HEK293 (cell line): ENCODE data around the gene INTS1.
"Not testable (repeated sequence)": the region's sequence is repeated elsewhere in the genome, so short reads cannot be mapped to it uniquely, and the experiment has no call there.

ENCODE experiments used
- CTCF ChIA-PET: fragments of 350-600 bp; formaldehyde crosslinking; extraction: SDS; loops from one replicate; lab custom pipeline; 2021; ENCODE audit warnings: antibody characterized with exemption; lab: Yijun Ruan, JAX
- POLR2A ChIA-PET: fragments of 300-600 bp; formaldehyde crosslinking; extraction: SDS; loops from one replicate; lab custom pipeline; 2020; ENCODE audit warnings: antibody characterized with exemption, inconsistent platforms; lab: Yijun Ruan, JAX
- H3K27ac ChIP-seq: fragments of 200-500 bp; sonication (Bioruptor generic); 2 replicates; pipeline ENCODE4 v1.5.1; 2014; ENCODE audit warnings: low read depth, low read length, control low read depth, inconsistent platforms; ENCODE audit errors: extremely low read depth
- H3K36me3 ChIP-seq, 2 experiments: fragments of 200-500 bp in 1 of 2; sonication (Bioruptor generic) in 1 of 2; 1 replicate in 1 of 2; 2 replicates in 1 of 2; pipeline ENCODE4 v1.5.1; 2014 to 2017; ENCODE audit warnings: inconsistent platforms in 2 of 2, low read length in 2 of 2; ENCODE audit not compliant: control insufficient read depth in 2 of 2, insufficient read depth in 1 of 2
- H3K4me1 ChIP-seq: fragments of 200-500 bp; sonication (Bioruptor generic); 2 replicates; pipeline ENCODE4 v1.5.1; 2014; ENCODE audit warnings: mild to moderate bottlenecking, low read length, inconsistent platforms; ENCODE audit not compliant: control insufficient read depth, insufficient read depth
- H3K4me3 ChIP-seq: 2 replicates; pipeline ENCODE4 v1.5.1; 2011; ENCODE audit warnings: low read depth, mild to moderate bottlenecking, control low read depth, low read length, moderate library complexity
- H3K9me3 ChIP-seq: fragments of 200-500 bp; sonication (Bioruptor generic); 2 replicates; pipeline ENCODE4 v1.5.1; 2014; ENCODE audit warnings: low read depth, low read length, inconsistent platforms; ENCODE audit not compliant: control insufficient read depth, insufficient read depth
- HIC1 ChIP-seq: fragments of 450-650 bp; formaldehyde crosslinking; IDR thresholded peaks from 2 replicates; pipeline ENCODE4 v1.5.1; 2016; ENCODE audit warnings: missing biosample characterization, missing genetic modification characterization
- KLF16 ChIP-seq: fragments of 450-650 bp; formaldehyde crosslinking; IDR thresholded peaks from 2 replicates; pipeline ENCODE4 v1.5.1; 2017; ENCODE audit warnings: missing biosample characterization, missing genetic modification characterization
- MZF1 ChIP-seq: fragments of 450-650 bp; formaldehyde crosslinking; IDR thresholded peaks from 2 replicates; pipeline ENCODE4 v1.5.1; 2017; ENCODE audit warnings: missing biosample characterization, missing genetic modification characterization, borderline replicate concordance
- PRDM4 ChIP-seq: fragments of 450-650 bp; formaldehyde crosslinking; IDR thresholded peaks from 2 replicates; pipeline ENCODE4 v1.5.1; 2017; ENCODE audit warnings: missing biosample characterization, missing genetic modification characterization
- WT1 ChIP-seq: fragments of 450-650 bp; formaldehyde crosslinking; IDR thresholded peaks from 2 replicates; pipeline ENCODE4 v1.5.1; 2016; ENCODE audit warnings: missing biosample characterization, missing genetic modification characterization
- ZFHX2 ChIP-seq: fragments of 450-650 bp; formaldehyde crosslinking; conservative IDR thresholded peaks from 2 replicates; pipeline ENCODE4 v1.5.1; 2016; ENCODE audit warnings: missing biosample characterization, missing genetic modification characterization
- ZNF140 ChIP-seq: fragments of 450-650 bp; formaldehyde crosslinking; IDR thresholded peaks from 2 replicates; pipeline ENCODE4 v1.5.1; 2016; ENCODE audit warnings: missing biosample characterization, missing genetic modification characterization
- ZNF148 ChIP-seq: fragments of 450-650 bp; formaldehyde crosslinking; IDR thresholded peaks from 2 replicates; pipeline ENCODE4 v1.5.0; 2017; ENCODE audit warnings: missing biosample characterization, missing genetic modification characterization, borderline replicate concordance
- ZNF223 ChIP-seq: fragments of 450-650 bp; formaldehyde crosslinking; IDR thresholded peaks from 2 replicates; pipeline ENCODE4 v1.5.1; 2016; ENCODE audit warnings: missing biosample characterization, missing genetic modification characterization
- ZNF416 ChIP-seq: fragments of 450-650 bp; formaldehyde crosslinking; IDR thresholded peaks from 2 replicates; pipeline ENCODE4 v1.5.1; 2016; ENCODE audit warnings: missing biosample characterization, missing genetic modification characterization
- ZNF501 ChIP-seq: fragments of 450-650 bp; formaldehyde crosslinking; IDR thresholded peaks from 2 replicates; pipeline ENCODE4 v1.5.1; 2016; ENCODE audit warnings: missing biosample characterization, missing genetic modification characterization
- ZNF561 ChIP-seq: fragments of 450-650 bp; IDR thresholded peaks from 2 replicates; pipeline ENCODE4 v1.5.1; 2018; ENCODE audit warnings: missing biosample characterization, missing genetic modification characterization, borderline replicate concordance
- ZNF610 ChIP-seq: fragments of 450-650 bp; formaldehyde crosslinking; IDR thresholded peaks from 2 replicates; pipeline ENCODE4 v1.5.1; 2016; ENCODE audit warnings: missing biosample characterization, missing genetic modification characterization, borderline replicate concordance
- ZNF626 ChIP-seq: fragments of 450-650 bp; sonication (Bioruptor Pico); formaldehyde crosslinking; IDR thresholded peaks from 2 replicates; pipeline ENCODE4 v1.5.1; 2018; ENCODE audit warnings: missing biosample characterization, missing genetic modification characterization, inconsistent platforms
- ZSCAN18 ChIP-seq: fragments of 450-650 bp; formaldehyde crosslinking; IDR thresholded peaks from 2 replicates; pipeline ENCODE4 v1.5.1; 2016; ENCODE audit warnings: missing biosample characterization, missing genetic modification characterization

Gene INTS1

GRCh38 chr7:1446026-1446425 lies 58.2 kb downstream of the INTS1 start:
- H3K4me3 ChIP-seq, CTCF ChIA-PET, H3K4me1 ChIP-seq, POLR2A ChIA-PET, H3K9me3 ChIP-seq, H3K36me3 ChIP-seq, H3K27ac ChIP-seq: not testable (repeated sequence)

- Histone ChIP-seq H3K4me3 (no peak overlapping the region), H3K36me3 (no peaks in the 10 kb centered on the region), H3K4me1 (no peaks in the 10 kb centered on the region), H3K27ac (no peak overlapping the region), H3K9me3 (no peaks in the 10 kb centered on the region)
- no peak for TF ChIP-seq ZNF416 (tag by site-specific recombination)
- no peak for TF ChIP-seq ZNF561 (tag by site-specific recombination)
- no peak for TF ChIP-seq MZF1 (tag by site-specific recombination)
- no peak for TF ChIP-seq ZNF610
- TF ChIP-seq ZNF140 (tag by site-specific recombination): no peak
- no peak for TF ChIP-seq ZNF223 (tag by site-specific recombination)
- TF ChIP-seq WT1 (tag by site-specific recombination): no peak
- TF ChIP-seq ZNF501: no peak
- TF ChIP-seq ZSCAN18: no peak
- TF ChIP-seq HIC1 (tag by site-specific recombination): no peak
- no peak for TF ChIP-seq KLF16 (tag by site-specific recombination)
- no peak for TF ChIP-seq PRDM4
- TF ChIP-seq ZFHX2: no peak
- no peak for TF ChIP-seq ZNF148 (tag by site-specific recombination)
- TF ChIP-seq ZNF626 (tag by site-specific recombination): no peak
- POLR2A ChIA-PET: no interaction called here
- CTCF ChIA-PET: interaction anchor here (0.6 kb wide), 1 partner anchor 33 kb away, joined by 3 read pairs; no protein-coding TSS in a partner anchor
Observed at GRCh38 chr7:1445341-1445740, 58.8 kb downstream of the INTS1 start.
